Endothelial cell of umbilical vein (primary cell): ENCODE measurements around the gene TNS1. TPM values are rescaled to one million over a fixed set of nuclear protein-coding genes. Genes with fewer than 3 reads are reported as not detected.

Experiments used
- BruUV-seq: library from RNA; stranded (reverse); fragments of 400-500 nt; replicated peaks from 2 replicates; lab custom pipeline; 2021; lab: Mats Ljungman, UMichigan
- CTCF ChIA-PET: fragments of 300-600, 350-600 bp; sonication (Branson Sonifier 250); formaldehyde crosslinking; loops from one replicate; lab custom pipeline; 2021; ENCODE audit warnings: antibody characterized with exemption, inconsistent platforms; lab: Charles Lee
- POLR2A ChIA-PET: fragments of 300-600, 350-600 bp; sonication (Branson Sonifier 250); formaldehyde crosslinking; loops from one replicate; lab custom pipeline; 2021; ENCODE audit warnings: antibody characterized with exemption, inconsistent platforms; lab: Charles Lee
- DNase-seq: peaks from one replicate; pipeline ENCODE4 v3.0.0-alpha.2; 2011; ENCODE audit warnings: low read depth, low spot score
- FAIRE-seq: peaks from 2 replicates; lab custom pipeline; 2011; peaks lifted over from hg19 to GRCh38; lab: Jason Lieb, UNC
- H2AFZ ChIP-seq: 2 replicates; pipeline ENCODE4 v1.6.0; 2012; ENCODE audit warnings: low read depth, low read length, control low read depth, inconsistent platforms
- H3K27ac ChIP-seq: 2 replicates; pipeline ENCODE4 v1.5.1; 2011; ENCODE audit warnings: low read depth, mild to moderate bottlenecking, control low read depth, low read length, moderate library complexity; ENCODE audit not compliant: insufficient read depth
- H3K27me3 ChIP-seq, 2 experiments: 2 replicates each; pipeline versions ENCODE4 v1.6.0 to v1.6.1; 2011; ENCODE audit warnings: low read length in 2 of 2, mixed read lengths in 1 of 2; ENCODE audit not compliant: control insufficient read depth in 2 of 2, insufficient read depth in 2 of 2
- H3K36me3 ChIP-seq, 2 experiments: 2 replicates in 1 of 2; 3 replicates in 1 of 2; pipeline ENCODE4 v1.5.1; 2011; ENCODE audit warnings: low read length in 2 of 2, mild to moderate bottlenecking in 1 of 2, moderate library complexity in 1 of 2; ENCODE audit not compliant: control insufficient read depth in 2 of 2, insufficient read depth in 2 of 2; ENCODE audit errors: extremely low read depth in 1 of 2
- H3K4me1 ChIP-seq: 3 replicates; pipeline ENCODE4 v1.5.1; 2011; ENCODE audit warnings: mild to moderate bottlenecking, low read length; ENCODE audit not compliant: control insufficient read depth, insufficient read depth; ENCODE audit errors: extremely low read depth
- H3K4me2 ChIP-seq: 2 replicates; pipeline ENCODE4 v1.6.1; 2011; ENCODE audit warnings: low read length, control low read depth, mixed read lengths; ENCODE audit not compliant: insufficient read depth
- H3K4me3 ChIP-seq, 3 experiments: fragments of 200-600 bp in 1 of 3; sonication (generic), shearing (Covaris generic) in 1 of 3; replicated peaks in 1 of 3; 2 replicates each; pipeline ENCODE4 v1.5.1; 2011 to 2016; ENCODE audit warnings: control low read depth in 3 of 3, low read length in 3 of 3, mild to moderate bottlenecking in 2 of 3, inconsistent platforms in 1 of 3, low read depth in 1 of 3, moderate library complexity in 1 of 3; ENCODE audit not compliant: insufficient read depth in 1 of 3
- H3K79me2 ChIP-seq: 2 replicates; pipeline ENCODE4 v1.6.0; 2012; ENCODE audit warnings: low read length, inconsistent platforms; ENCODE audit not compliant: control insufficient read depth, insufficient read depth
- H3K9ac ChIP-seq: replicated peaks from 2 replicates; pipeline ENCODE3; 2011; ENCODE audit warnings: low read length, control low read depth; ENCODE audit not compliant: insufficient read depth; ENCODE audit errors: extremely low read depth
- H3K9me1 ChIP-seq: replicated peaks from 3 replicates; pipeline ENCODE4 v1.6.0; 2011; ENCODE audit warnings: mild to moderate bottlenecking, low read length; ENCODE audit not compliant: control insufficient read depth, insufficient read depth; ENCODE audit errors: extremely low read depth
- H3K9me3 ChIP-seq: replicated peaks from 2 replicates; pipeline ENCODE4 v1.5.1; 2012; ENCODE audit warnings: low read length, inconsistent platforms; ENCODE audit not compliant: control insufficient read depth, insufficient read depth
- H4K20me1 ChIP-seq: replicated peaks from 2 replicates; pipeline ENCODE3; 2011; ENCODE audit warnings: mild to moderate bottlenecking, low read length; ENCODE audit not compliant: control insufficient read depth, insufficient read depth; ENCODE audit errors: extremely low read depth
- FOS ChIP-seq: IDR thresholded peaks from 2 replicates; pipeline ENCODE4 v1.6.1; 2011; ENCODE audit warnings: mild to moderate bottlenecking, low read length, moderate library complexity, borderline replicate concordance; ENCODE audit not compliant: insufficient read depth
- JUN ChIP-seq: IDR thresholded peaks from 2 replicates; pipeline ENCODE4 v1.6.1; 2011; ENCODE audit warnings: borderline replicate concordance, low read depth; ENCODE audit not compliant: insufficient read length, insufficient read depth
- dilution Hi-C: fragments of 300-500 bp; cut with MboI; formaldehyde crosslinking; loops from one replicate; pipeline ENCODE4 v1.15.0; 2019; ENCODE audit warnings: low sequenced_read_pairs; ENCODE audit not compliant: extremely low pct_ligation_motif_present
- intact Hi-C: fragments of 100-400 bp; cut with micrococcal nuclease; formaldehyde crosslinking; loops from one replicate; pipeline ENCODE4 v1.10.0; 2022
- polyA plus RNA-seq, 4 experiments: library from polyadenylated mRNA; depleted of rRNA in 3 of 4; stranded (reverse) in 3 of 4; unstranded in 1 of 4; fragments of >200 nt; gene quantifications; 2 replicates each; pipeline versions ENCODE4 v1.2.1 to v1.2.3, GENCODE V29; 2011 to 2012; ENCODE audit warnings: missing spikeins in 1 of 4
- total RNA-seq: library from RNA; stranded (reverse); gene quantifications from 2 replicates; pipeline ENCODE4 v1.2.3, GENCODE V29; 2021

Gene TNS1
- total and polyA plus RNA-seq, 2 donors (not counting 3 experiments of a cell fraction or from before 2014, with no cell fraction given), result 11.0 to 52.1 TPM

DNA sequence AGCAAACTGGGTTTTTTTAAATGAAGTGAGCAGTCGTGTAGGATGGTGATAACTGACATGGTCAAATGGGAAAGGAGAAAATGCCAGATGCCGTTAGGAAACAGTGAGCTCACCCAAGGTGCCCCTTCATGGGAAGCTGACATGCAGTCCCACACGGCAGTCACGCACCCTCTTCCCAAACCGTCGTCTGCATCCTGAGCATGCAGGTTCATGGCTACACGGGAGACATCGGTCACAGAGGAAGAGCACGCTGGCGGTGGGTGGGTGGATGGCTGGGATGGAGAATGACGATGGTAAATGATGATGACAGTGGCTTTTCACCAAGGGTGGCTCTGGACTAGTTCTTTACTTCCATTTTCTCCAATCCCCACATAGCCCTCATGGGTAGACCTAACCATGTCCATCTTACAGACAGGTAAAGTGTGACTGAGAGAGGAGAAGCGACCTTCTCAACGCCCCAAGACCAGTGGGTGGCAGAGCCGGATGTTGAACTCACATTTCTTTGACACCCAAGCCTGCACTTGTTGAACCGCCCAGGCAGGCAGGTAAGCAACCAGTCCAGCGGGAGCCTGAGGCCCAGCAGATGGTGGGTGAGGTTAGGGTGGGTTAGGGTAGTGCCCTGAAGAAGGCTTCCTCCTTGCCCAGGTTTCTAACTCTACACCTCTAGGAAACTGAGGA is 44.5 kb downstream of the TNS1 start:
- Histone ChIP-seq H4K20me1 (no peaks in the 10 kb centered on the region), H2AFZ (no peak overlapping the region), H3K4me1 (no peaks in the 10 kb centered on the region), H3K27me3 (no peaks in the 10 kb centered on the region), H3K36me3 (no peaks in the 10 kb centered on the region), H3K4me2 (no peak overlapping the region), H3K79me2 (no peaks in the 10 kb centered on the region), H3K9ac (no peak overlapping the region), H3K27ac (no peak overlapping the region), H3K4me3 (no peak overlapping the region), H3K9me3 (no peaks in the 10 kb centered on the region), H3K9me1 (no peaks in the 10 kb centered on the region)
- intact Hi-C loops, result no loop called here
- dilution Hi-C loops, result no loop called here
- BruUV-seq, result no TSS peak
- DNase-seq (no peak), FAIRE-seq (no peak)
- no peak for TF ChIP-seq FOS
- ChIA-PET POLR2A (no interaction called here), CTCF (interaction anchor here (0.6 kb wide), 1 partner anchor 8 kb away, joined by 3 read pairs; no protein-coding TSS in a partner anchor)

GRCh38 chr2:217956586-217957457 is 46.0 kb downstream of the TNS1 start:
- H4K20me1 ChIP-seq, result no peaks in the 10 kb centered on the region
- no peak for FAIRE-seq

More at GRCh38 chr2:217956586-217957457, 46.0 kb downstream of the TNS1 start:
- Histone ChIP-seq H3K4me2 (no peak overlapping the region), H3K4me3 (no peak overlapping the region), H3K79me2 (no peaks in the 10 kb centered on the region), H3K9ac (no peak overlapping the region), H3K9me3 (no peaks in the 10 kb centered on the region), H2AFZ (no peak overlapping the region), H3K27ac (no peak overlapping the region), H3K4me1 (no peaks in the 10 kb centered on the region), H3K9me1 (no peaks in the 10 kb centered on the region), H3K36me3 (no peaks in the 10 kb centered on the region), H3K27me3 (no peaks in the 10 kb centered on the region)
- intact Hi-C loops (no loop called here), dilution Hi-C loops (no loop called here)
- POLR2A ChIA-PET, result no interaction called here
- no TSS peak for BruUV-seq
- TF ChIP-seq JUN (no peak), FOS (no peak)
- CTCF ChIA-PET, result interaction anchor here (0.5 to 1.1 kb wide), 2 partner anchors 9 to 13 kb away, joined by 3 read pairs; no protein-coding TSS in a partner anchor
- DNase-seq, result no peak
